ENCODE measurements around the gene POLR2A. TPM values are rescaled to one million over a fixed set of nuclear protein-coding genes. Genes with fewer than 3 reads are reported as not detected.

POLR2A gene
- total and polyA plus RNA-seq, 2 donors (not counting 3 experiments of a cell fraction or from before 2014, with no cell fraction given): 45.9 to 145 TPM

DNA sequence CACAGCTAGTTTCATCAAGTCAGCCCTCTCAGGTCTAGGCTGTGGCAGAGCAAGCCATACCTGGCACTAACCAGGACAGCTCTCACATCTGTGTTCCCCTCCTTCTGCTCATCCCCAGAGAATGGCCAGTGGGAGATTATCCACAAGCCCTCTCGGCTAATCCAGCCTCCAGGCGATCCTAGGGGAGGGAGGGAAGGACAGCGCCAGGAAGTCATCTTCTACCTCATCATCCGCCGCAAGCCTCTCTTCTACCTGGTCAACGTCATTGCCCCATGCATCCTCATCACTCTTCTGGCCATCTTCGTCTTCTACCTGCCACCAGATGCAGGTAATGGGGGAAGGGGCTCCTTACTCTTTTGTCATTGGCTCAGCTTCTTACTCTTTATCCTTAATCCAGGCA is 35.7 kb upstream of the POLR2A start:
- ChIA-PET POLR2A (no interaction called here), CTCF (interaction anchor here (1.2 to 1.7 kb wide), 3 partner anchors 8 to 12 kb away, joined by 3 to 4 read pairs (median 3); partner anchors contain the start of gene FGF11)

More for the DNA sequence above, 35.7 kb upstream of the POLR2A start:
- Histone ChIP-seq H3K4me1 (ENCODE audit: control insufficient read depth, extremely low read depth, insufficient read depth, low read length) (peaks cover 11% of the 10 kb centered on the region), H3K4me3 (replicated peaks in 1 of 3; ENCODE audit: insufficient read depth in 1 of 3, low read depth in 1 of 3, low read length in 3 of 3) (no peak overlapping the region), H3K9me3 (replicated peaks; ENCODE audit: control insufficient read depth, insufficient read depth, low read length) (no peaks in the 10 kb centered on the region), H3K9ac (replicated peaks; ENCODE audit: extremely low read depth, insufficient read depth, low read length) (no peak overlapping the region), H3K79me2 (ENCODE audit: control insufficient read depth, insufficient read depth, low read length) (no peaks in the 10 kb centered on the region), H2AFZ (ENCODE audit: low read depth, low read length) (no peak overlapping the region), H4K20me1 (replicated peaks; ENCODE audit: control insufficient read depth, extremely low read depth, insufficient read depth, low read length) (no peaks in the 10 kb centered on the region), H3K27me3 (ENCODE audit: control insufficient read depth in 2 of 2, insufficient read depth in 2 of 2, low read length in 2 of 2) (peaks cover 19% of the 10 kb centered on the region in 2 experiments), H3K4me2 (ENCODE audit: insufficient read depth, low read length) (no peak overlapping the region), H3K9me1 (replicated peaks; ENCODE audit: control insufficient read depth, extremely low read depth, insufficient read depth, low read length) (no peaks in the 10 kb centered on the region), H3K36me3 (ENCODE audit: control insufficient read depth in 2 of 2, extremely low read depth in 1 of 2, insufficient read depth in 2 of 2, low read length in 2 of 2) (no peaks in the 10 kb centered on the region), H3K27ac (ENCODE audit: insufficient read depth, low read depth, low read length) (no peak overlapping the region)
- DNase-seq (ENCODE audit: low read depth, low spot score) (no peak), FAIRE-seq (no peak)
- no TSS peak for BruUV-seq (replicated peaks)
- intact Hi-C loops (cut with micrococcal nuclease): no loop called here
- TF ChIP-seq GATA2 (IDR thresholded peaks at IDR 0.05; ENCODE audit: insufficient read depth, insufficient read length, low read depth, low read length) (no peak), CTCF (IDR thresholded peaks at IDR 0.05; ENCODE audit: extremely low read depth in 1 of 2, insufficient read depth in 1 of 2, low read depth in 1 of 2, low read length in 2 of 2) (no peak), MAX (IDR thresholded peaks at IDR 0.05; ENCODE audit: insufficient read depth, insufficient read length) (no peak), JUN (IDR thresholded peaks at IDR 0.05; ENCODE audit: borderline replicate concordance, insufficient read depth, insufficient read length, low read depth) (no peak), FOS (IDR thresholded peaks at IDR 0.05; ENCODE audit: borderline replicate concordance, insufficient read depth, low read length) (no peak), POLR2AphosphoS5 (IDR thresholded peaks at IDR 0.05; ENCODE audit: insufficient read depth, low read depth, low read length) (no peak), MYC (IDR thresholded peaks at IDR 0.05; ENCODE audit: low read depth, low read length) (no peak), EZH2 (IDR thresholded peaks at IDR 0.05; ENCODE audit: borderline replicate concordance, low read depth, low read length, severe bottlenecking) (no peak)
- dilution Hi-C loops (cut with MboI; ENCODE audit: extremely low pct_ligation_motif_present, low sequenced_read_pairs): no loop called here

Measured in endothelial cell of umbilical vein (primary cell).